ENCODE results near the gene NAGLU.
"Not testable (repeated sequence)": the region's sequence is repeated elsewhere in the genome, so short reads cannot be mapped to it uniquely, and the experiment has no call there.

NAGLU gene

GRCh38 chr17:42521666-42522262 lies 14.3 kb upstream of the NAGLU start:
- DNase-seq = no peak

- DNase-seq = no peak
Measured at GRCh38 chr17:42522263-42522790, 13.7 kb upstream of the NAGLU start.

GRCh38 chr17:42522798-42523278 lies 13.2 kb upstream of the NAGLU start:
- no peak for DNase-seq

GRCh38 chr17:42525221-42525620 lies 10.8 kb upstream of the NAGLU start:
- DNase-seq = no peak

GRCh38 chr17:42526031-42526444 lies 10.0 kb upstream of the NAGLU start:
- DNase-seq = no peak

GRCh38 chr17:42527932-42528331 lies 8.1 kb upstream of the NAGLU start:
- DNase-seq = no peak

GRCh38 chr17:42529061-42529460 lies 7.0 kb upstream of the NAGLU start:
- no peak for DNase-seq

GRCh38 chr17:42530952-42531454 lies 5.0 kb upstream of the NAGLU start:
- DNase-seq = no peak

- DNase-seq = peak; percentile 33
Measured at GRCh38 chr17:42531455-42532354, 4.3 kb upstream of the NAGLU start.

- no peak for DNase-seq
Measured at GRCh38 chr17:42535155-42536047, 640 bp upstream of the NAGLU start.

GRCh38 chr17:42536372-42537155 lies 523 bp downstream of the NAGLU start:
- DNase-seq = peak; percentile 80

- DNase-seq = no peak
Measured at GRCh38 chr17:42537156-42537805, 1.2 kb downstream of the NAGLU start.

- no peak for DNase-seq
Measured at GRCh38 chr17:42537826-42538451, 1.9 kb downstream of the NAGLU start.

- DNase-seq = no peak
Measured at GRCh38 chr17:42538482-42538881, 2.4 kb downstream of the NAGLU start.

GRCh38 chr17:42540558-42540957 lies 4.5 kb downstream of the NAGLU start:
- not testable (repeated sequence) for DNase-seq

GRCh38 chr17:42541041-42541833 lies 5.2 kb downstream of the NAGLU start:
- peak; percentile 55 for DNase-seq

GRCh38 chr17:42543190-42544079 lies 7.4 kb downstream of the NAGLU start:
- no peak for DNase-seq

GRCh38 chr17:42544874-42545283 lies 8.8 kb downstream of the NAGLU start:
- no peak for DNase-seq
